H1 (cell line): ENCODE data around the gene TRIM75. TPM values are rescaled to one million over a fixed set of nuclear protein-coding genes. Genes with fewer than 3 reads are reported as not detected.

Experiments used
- CTCF ChIA-PET: fragments of 300-600 bp; sonication (Branson Sonifier 250); formaldehyde crosslinking; loops from one replicate; lab custom pipeline; 2021; ENCODE audit not compliant: partially characterized antibody; lab: Charles Lee
- POLR2A ChIA-PET: fragments of 300-600 bp; sonication (Branson Sonifier 250); formaldehyde crosslinking; loops from one replicate; lab custom pipeline; 2021; ENCODE audit warnings: inconsistent platforms; ENCODE audit not compliant: partially characterized antibody; lab: Charles Lee
- DNase-seq, 2 experiments: peaks; one replicate each; pipeline versions ENCODE4 v3.0.0 to v3.0.0-alpha.2; 2010 to 2022; ENCODE audit warnings: low spot score in 2 of 2, low read depth in 1 of 2, mixed read lengths in 1 of 2
- FAIRE-seq: peaks from 2 replicates; lab custom pipeline; 2011; peaks lifted over from hg19 to GRCh38; lab: Jason Lieb, UNC
- H2AFZ ChIP-seq: 2 replicates; pipeline ENCODE4 v1.8.1; 2012; ENCODE audit warnings: low read length, inconsistent platforms
- H2AK5ac ChIP-seq: 2 replicates; pipeline ENCODE4 v1.6.1; 2013; ENCODE audit warnings: low read depth, low read length
- H2BK120ac ChIP-seq: replicated peaks from 2 replicates; pipeline ENCODE3; 2013; ENCODE audit warnings: low read depth, low read length, inconsistent platforms
- H2BK12ac ChIP-seq: 2 replicates; pipeline ENCODE4 v1.6.1; 2013; ENCODE audit warnings: low read depth, low read length
- H2BK15ac ChIP-seq: 2 replicates; pipeline ENCODE4 v1.6.1; 2013; ENCODE audit warnings: low read length
- H2BK20ac ChIP-seq: 2 replicates; pipeline ENCODE4 v1.6.1; 2013; ENCODE audit warnings: low read length
- H2BK5ac ChIP-seq: 2 replicates; pipeline ENCODE4 v1.6.1; 2013; ENCODE audit warnings: low read depth, low read length
- H3K14ac ChIP-seq: 2 replicates; pipeline ENCODE4 v1.6.1; 2013; ENCODE audit warnings: inconsistent platforms; ENCODE audit not compliant: insufficient read length
- H3K18ac ChIP-seq: 2 replicates; pipeline ENCODE4 v1.6.1; 2013; ENCODE audit warnings: low read length; ENCODE audit errors: extremely low read depth
- H3K23ac ChIP-seq: 2 replicates; pipeline ENCODE4 v1.6.1; 2013; ENCODE audit warnings: inconsistent platforms; ENCODE audit not compliant: insufficient read length
- H3K23me2 ChIP-seq: 2 replicates; pipeline ENCODE4 v1.6.1; 2013; ENCODE audit warnings: low read depth, low read length
- H3K27ac ChIP-seq: 2 replicates; pipeline ENCODE4 v1.6.1; 2011; ENCODE audit warnings: low read depth, low read length, inconsistent platforms
- H3K27me3 ChIP-seq, 4 experiments: replicated peaks in 1 of 4; 1 replicate in 1 of 4; 2 replicates in 3 of 4; pipeline versions ENCODE4 v1.6.1 to v1.8.1; 2011 to 2013; ENCODE audit warnings: low read length in 3 of 4, mild to moderate bottlenecking in 3 of 4, inconsistent platforms in 2 of 4, mixed read lengths in 2 of 4, moderate library complexity in 1 of 4; ENCODE audit not compliant: control insufficient read depth in 3 of 4, insufficient read depth in 3 of 4; ENCODE audit errors: extremely low read depth in 1 of 4
- H3K36me3 ChIP-seq, 4 experiments: 2 replicates each; pipeline versions ENCODE4 v1.6.1 to v1.8.1; 2011 to 2013; ENCODE audit warnings: mild to moderate bottlenecking in 4 of 4, low read length in 3 of 4, moderate library complexity in 2 of 4, control low read depth in 1 of 4, inconsistent platforms in 1 of 4; ENCODE audit not compliant: insufficient read depth in 4 of 4, control insufficient read depth in 2 of 4
- H3K4ac ChIP-seq: replicated peaks from 2 replicates; pipeline ENCODE3; 2013; ENCODE audit warnings: low read length, low read depth, mixed read lengths, inconsistent platforms; ENCODE audit not compliant: insufficient read length
- H3K4me1 ChIP-seq, 4 experiments: replicated peaks in 1 of 4; 1 replicate in 1 of 4; 2 replicates in 3 of 4; pipeline versions ENCODE4 v1.6.1 to v1.8.1; 2011 to 2013; ENCODE audit warnings: low read length in 3 of 4, inconsistent platforms in 2 of 4, mixed read lengths in 1 of 4; ENCODE audit not compliant: insufficient read depth in 4 of 4, control insufficient read depth in 3 of 4
- H3K4me2 ChIP-seq, 2 experiments: 2 replicates each; pipeline versions ENCODE4 v1.6.1 to v1.8.1; 2011 to 2013; ENCODE audit warnings: low read depth in 2 of 2, low read length in 2 of 2, control low read depth in 1 of 2, inconsistent platforms in 1 of 2, mild to moderate bottlenecking in 1 of 2; ENCODE audit not compliant: insufficient read depth in 1 of 2
- H3K4me3 ChIP-seq, 4 experiments: fragments of 200-600, 300-600 bp in 1 of 4; sonication (generic), shearing (Covaris generic), sonication (Bioruptor Twin) in 1 of 4; 2 replicates each; pipeline versions ENCODE4 v1.5.1 to v1.8.1; 2011 to 2016; ENCODE audit warnings: low read length in 4 of 4, low read depth in 3 of 4, control low read depth in 2 of 4, inconsistent platforms in 2 of 4, mild to moderate bottlenecking in 2 of 4, mixed read lengths in 1 of 4, moderate library complexity in 1 of 4; ENCODE audit not compliant: insufficient read depth in 2 of 4; ENCODE audit errors: extremely low read depth in 1 of 4
- H3K56ac ChIP-seq: replicated peaks from 2 replicates; pipeline ENCODE3; 2013; ENCODE audit warnings: low read depth, mild to moderate bottlenecking, mixed read lengths, low read length, inconsistent platforms; ENCODE audit not compliant: insufficient read length
- H3K79me1 ChIP-seq: 2 replicates; pipeline ENCODE4 v1.6.1; 2013; ENCODE audit warnings: low read depth, low read length, control low read depth
- H3K79me2 ChIP-seq, 2 experiments: 2 replicates each; pipeline versions ENCODE4 v1.6.1 to v1.8.1; 2012 to 2013; ENCODE audit warnings: low read length in 2 of 2, mild to moderate bottlenecking in 2 of 2, inconsistent platforms in 1 of 2; ENCODE audit not compliant: insufficient read depth in 2 of 2, control insufficient read depth in 1 of 2
- H3K9ac ChIP-seq, 4 experiments: replicated peaks in 1 of 4; 1 replicate in 1 of 4; 2 replicates in 3 of 4; pipeline versions ENCODE4 v1.6.1 to v1.8.1; 2011 to 2013; ENCODE audit warnings: low read depth in 3 of 4, low read length in 3 of 4, control low read depth in 2 of 4, mild to moderate bottlenecking in 2 of 4, moderate library complexity in 2 of 4, inconsistent platforms in 1 of 4; ENCODE audit errors: extremely low read depth in 1 of 4
- H3K9me3 ChIP-seq, 2 experiments: 2 replicates each; pipeline versions ENCODE4 v1.6.1 to v1.8.1; 2012 to 2013; ENCODE audit warnings: mild to moderate bottlenecking in 2 of 2, moderate library complexity in 2 of 2, control low read depth in 1 of 2, inconsistent platforms in 1 of 2, low read depth in 1 of 2, low read length in 1 of 2, mixed read lengths in 1 of 2; ENCODE audit not compliant: insufficient read depth in 2 of 2
- H4K20me1 ChIP-seq, 2 experiments: replicated peaks in 1 of 2; 2 replicates each; pipeline versions ENCODE3 to v1.8.1; 2011 to 2013; ENCODE audit warnings: inconsistent platforms in 2 of 2, low read length in 2 of 2, mild to moderate bottlenecking in 1 of 2; ENCODE audit not compliant: insufficient read depth in 2 of 2, control insufficient read depth in 1 of 2
- H4K5ac ChIP-seq: 2 replicates; pipeline ENCODE4 v1.6.1; 2013; ENCODE audit warnings: low read length, low read depth, mixed read lengths, inconsistent platforms; ENCODE audit not compliant: insufficient read length
- H4K8ac ChIP-seq: 2 replicates; pipeline ENCODE4 v1.8.0; 2013; ENCODE audit warnings: mild to moderate bottlenecking, moderate library complexity, low read length, inconsistent platforms; ENCODE audit not compliant: insufficient read depth; ENCODE audit errors: extremely low read depth
- H4K91ac ChIP-seq: replicated peaks from 2 replicates; pipeline ENCODE3; 2013; ENCODE audit warnings: low read length, mixed read lengths, inconsistent platforms; ENCODE audit not compliant: insufficient read length
- HDAC6 ChIP-seq: IDR thresholded peaks from one replicate; pipeline ENCODE4 v1.7.1; 2012; ENCODE audit warnings: low read depth, mild to moderate bottlenecking, inconsistent platforms, low read length, moderate library complexity
- JUND ChIP-seq: IDR thresholded peaks from 2 replicates; pipeline ENCODE4 v1.6.1; 2011; ENCODE audit warnings: mild to moderate bottlenecking, improper control_type of control experiment, low read length
- RFX5 ChIP-seq: IDR thresholded peaks from 2 replicates; pipeline ENCODE4 v1.6.1; 2011; ENCODE audit warnings: low read depth, low read length, improper control_type of control experiment, borderline replicate concordance
- SP2 ChIP-seq: IDR thresholded peaks from 2 replicates; pipeline ENCODE4 v1.6.1; 2012; ENCODE audit warnings: mild to moderate bottlenecking, low read length, inconsistent platforms
- TAF1 ChIP-seq: IDR thresholded peaks from 2 replicates; pipeline ENCODE4 v1.6.1; 2011; ENCODE audit warnings: mild to moderate bottlenecking, low read depth, low read length
- WGBS, 2 experiments: shearing (Covaris generic) in 1 of 2; methylation state at CpG; one replicate each; pipeline versions ENCODE4 v1.1.6 to v1.1.7; 2013 to 2015; ENCODE audit warnings: low lambda C conversion rate in 2 of 2, mixed read lengths in 2 of 2, inconsistent platforms in 1 of 2, low coverage in 1 of 2, missing lambda C conversion rate in 1 of 2; ENCODE audit not compliant: insufficient replicate concordance in 2 of 2, insufficient coverage in 1 of 2, insufficient read length in 1 of 2; ENCODE audit errors: extremely low coverage in 1 of 2, missing lambda C conversion rate in 1 of 2; 5-methylcytosine and 5-hydroxymethylcytosine counted together
- polyA plus RNA-seq, 7 experiments: library from polyadenylated mRNA; depleted of rRNA in 3 of 7; stranded (reverse) in 5 of 7; unstranded in 2 of 7; fragments of >200 nt in 5 of 7; fragments of 200-250 nt in 2 of 7; gene quantifications; 1 replicate in 5 of 7; 2 replicates in 1 of 7; 4 replicates in 1 of 7; pipeline versions ENCODE4 v1.2.1 to v1.2.3, GENCODE V29; 2011 to 2013; ENCODE audit warnings: missing spikeins in 2 of 7, mixed read lengths in 2 of 7
- total RNA-seq: library from RNA; stranded (reverse); fragmentation: NEBNext Ultra II Directional; extraction: Animal tissue kit (Norgen Biotek cat#: 25700); gene quantifications from 2 replicates; pipeline ENCODE4 v1.2.1, GENCODE V29; 2021

The TRIM75 gene
- total and polyA plus RNA-seq, 2 of the 8 experiments (the other 6 are each of a cell fraction or from before 2014, with no cell fraction given): not detected

DNA sequence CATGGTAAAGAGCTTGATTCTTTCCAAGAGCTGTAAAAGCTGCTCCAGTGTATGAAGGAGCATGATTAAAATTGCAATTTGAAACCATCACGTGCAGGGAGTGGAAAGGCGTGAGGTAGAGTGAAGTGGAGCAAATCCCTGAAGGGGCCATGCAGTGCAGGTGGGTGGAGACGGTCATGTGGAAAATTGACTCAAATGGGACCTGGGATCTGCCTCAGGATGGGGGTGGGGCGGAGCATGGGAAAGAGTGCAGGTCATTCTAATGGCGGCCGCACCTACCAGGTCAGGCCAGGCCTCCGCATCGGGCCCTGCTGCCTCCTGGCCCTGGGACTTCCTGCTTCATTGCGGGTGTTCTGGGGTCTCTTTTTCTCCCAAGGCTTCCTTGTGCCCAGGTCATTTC is 47.2 kb upstream of the TRIM75 start:
- Histone ChIP-seq H2BK15ac (no peak overlapping the region), H3K79me2 (no peaks in the 10 kb centered on the region), H4K20me1 (no peaks in the 10 kb centered on the region), H3K4me2 (no peak overlapping the region), H3K27ac (no peak overlapping the region), H4K91ac (no peak overlapping the region), H2BK5ac (no peak overlapping the region), H3K27me3 (no peaks in the 10 kb centered on the region), H2BK12ac (no peak overlapping the region), H3K23me2 (no peaks in the 10 kb centered on the region), H4K5ac (no peak overlapping the region), H3K56ac (no peak overlapping the region), H3K36me3 (no peaks in the 10 kb centered on the region), H3K79me1 (no peaks in the 10 kb centered on the region), H3K23ac (no peak overlapping the region), H3K4ac (no peak overlapping the region), H2AFZ (peak overlapping the region; percentile 96), H4K8ac (no peak overlapping the region), H2BK120ac (no peak overlapping the region), H2AK5ac (no peak overlapping the region), H3K18ac (no peak overlapping the region), H3K4me1 (no peaks in the 10 kb centered on the region), H3K4me3 (no peak overlapping the region), H2BK20ac (no peak overlapping the region), H3K9ac (no peak overlapping the region), H3K9me3 (no peaks in the 10 kb centered on the region), H3K14ac (no peak overlapping the region)
- POLR2A ChIA-PET: no interaction called here
- whole genome bisulfite sequencing, 2 experiments: 92% methylated on average over 7 of the region's 9 CpGs; no CpG with 5 or more reads in 1 of the 2 experiments
- CTCF ChIA-PET: interaction anchor here (0.6 to 3.7 kb wide), 5 partner anchors 11 to 288 kb away, joined by 3 to 19 read pairs (median 4); no protein-coding TSS in a partner anchor
- DNase-seq (no peak), FAIRE-seq (no peak)
- TF ChIP-seq JUND (no peak), RFX5 (no peak), TAF1 (no peak), HDAC6 (no peak), SP2 (no peak)
